ENCODE measurements around the gene ZSCAN21. TPM values are rescaled to one million over a fixed set of nuclear protein-coding genes. Genes with fewer than 3 reads are reported as not detected.

Gene ZSCAN21
- total and polyA plus RNA-seq, 11 donors = 4.4 to 12.1 (median 7.2) TPM

DNA sequence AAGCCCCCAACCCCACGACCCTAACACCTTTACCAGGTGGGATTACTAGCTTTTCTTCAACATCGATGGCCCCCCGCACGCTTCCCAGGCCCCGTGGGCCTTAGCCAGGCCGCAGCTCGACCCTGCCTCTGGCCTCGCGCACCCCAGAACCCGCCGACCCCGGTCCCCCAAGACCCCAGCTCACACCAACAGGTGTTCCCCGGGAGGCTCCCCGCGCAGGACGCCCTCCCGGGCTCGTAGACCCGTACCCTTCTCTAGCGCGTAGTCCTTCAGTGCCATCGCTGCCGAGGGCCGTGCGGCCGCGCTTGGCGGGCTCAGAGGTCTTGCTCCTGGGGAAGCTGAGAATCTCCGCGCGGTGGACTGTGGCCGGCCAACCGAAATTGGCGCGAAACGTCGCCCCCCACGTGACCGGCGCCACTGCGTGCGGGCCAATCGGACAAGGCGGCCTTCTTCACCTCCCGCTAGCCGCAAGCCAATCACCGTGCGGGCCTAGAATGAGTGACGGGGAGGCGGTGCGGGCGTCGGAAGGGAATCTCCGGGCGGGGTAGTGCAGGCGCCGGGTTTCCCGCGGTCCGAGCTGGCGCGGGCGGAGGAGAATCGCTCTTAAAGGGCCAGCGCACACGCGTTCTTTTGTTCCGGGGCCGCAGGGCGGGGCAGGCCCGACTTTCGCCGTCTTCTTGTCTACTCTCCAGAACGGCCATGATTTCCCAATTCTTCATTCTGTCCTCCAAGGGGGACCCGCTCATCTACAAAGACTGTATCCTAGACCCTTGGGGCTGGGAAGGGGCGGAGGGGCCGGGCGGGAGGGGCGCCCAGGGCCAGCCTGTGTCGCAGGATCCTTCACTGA is 51.7 kb downstream of the ZSCAN21 start, which contains the start of the genes AP4M1 and MCM7:
AP4M1 (plus strand) TSS at position 628 of the 847 bp plus-strand sequence; CDS start at position 700, 72 bp downstream.
MCM7 (minus strand) TSS at position 382 of the 847 bp plus-strand sequence; CDS start at position 279, 103 bp downstream.
- ATAC-seq = peak; percentile 94 to 96 (median 96)
- intact Hi-C loops (cut with DNase I) = loop anchor here in 5 of 10 donors (1.0 to 2.0 kb wide), 5 partner anchors 18 to 52 kb away; partner anchors contain the start of genes CNPY4 (in 3 of the 5), TAF6 (in 3 of the 5), MBLAC1 (in 2 of the 5) and ZSCAN21 (in 2 of the 5)
- peaks cover 0 to 67% (median 62%) of the 10 kb centered on the region in 9 donors for H3K36me3 ChIP-seq

DNA sequence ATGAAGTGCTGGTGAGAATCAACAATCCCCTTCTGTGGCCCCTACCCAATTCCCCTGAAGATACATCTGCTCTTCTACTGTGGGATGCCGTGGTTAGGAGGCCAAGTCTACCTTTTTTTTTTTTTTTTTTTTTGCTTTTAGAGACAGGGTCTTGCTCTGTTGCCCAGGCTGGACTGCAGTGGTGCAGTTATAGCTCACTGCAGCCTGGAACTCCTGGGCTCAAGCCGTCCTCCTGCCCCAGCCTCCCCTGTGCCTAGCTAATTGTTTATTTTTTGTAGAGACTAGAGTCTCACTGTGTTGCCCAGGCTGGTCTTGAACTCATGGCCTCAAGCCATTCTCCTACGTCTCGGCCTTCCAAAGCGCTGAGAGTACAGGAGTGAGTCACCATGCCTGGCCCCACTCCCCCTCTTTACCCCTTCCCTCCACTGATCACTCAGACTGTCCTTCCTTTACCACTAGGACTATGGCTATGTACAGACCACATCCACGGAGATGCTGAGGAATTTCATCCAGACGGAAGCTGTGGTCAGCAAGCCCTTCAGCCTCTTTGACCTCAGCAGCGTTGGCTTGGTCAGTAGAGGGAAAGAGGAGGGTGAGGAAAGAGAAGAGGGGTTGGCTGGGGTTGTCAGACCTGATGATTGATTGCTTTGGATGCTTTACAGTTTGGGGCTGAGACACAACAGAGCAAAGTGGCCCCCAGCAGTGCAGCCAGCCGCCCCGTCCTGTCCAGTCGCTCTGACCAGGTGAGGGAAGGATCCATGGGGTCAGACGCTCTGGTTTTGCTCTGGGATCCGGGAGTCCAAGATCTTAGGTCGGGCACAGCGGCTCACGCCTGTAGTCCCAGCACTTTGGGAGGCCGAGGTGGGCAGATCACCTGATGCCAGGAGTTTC is 53.6 kb downstream of the ZSCAN21 start:
- TF ChIP-seq POLR2A (IDR thresholded peaks at IDR 0.05) = no peak
- 86 to 91% (median 88%) methylated on average over 17 of the region's 17 CpGs for WGBS, 4 donors
- DNase-seq (no peak), ATAC-seq (no peak)
- intact Hi-C loops (cut with DNase I) = no loop called here
- peak overlapping the region in 1 of 12 donors; percentile 92 for H3K27ac ChIP-seq
- H3K4me1 ChIP-seq = peaks cover 0 to 28% (median 21%) of the 10 kb centered on the region in 12 donors
- H3K9me3 ChIP-seq = no peaks in the 10 kb centered on the region
- H3K36me3 ChIP-seq = peaks cover 0 to 66% (median 62%) of the 10 kb centered on the region in 9 donors
- H3K4me3 ChIP-seq = peak overlapping the region in 1 of 12 donors; percentile 74
- no peaks in the 10 kb centered on the region for H3K27me3 ChIP-seq

More for the DNA sequence above, 51.7 kb downstream of the ZSCAN21 start, which contains the start of the genes AP4M1 and MCM7:
- no peaks in the 10 kb centered on the region for H3K9me3 ChIP-seq
- peak within 1 kb of the TSS; percentile 81 to 97 (median 93) for H3K27ac ChIP-seq
- WGBS, 4 donors = 0 to 1% (median 1%) methylated on average over 25 to 80 of the region's 80 CpGs
- TF ChIP-seq, protein P1, sequence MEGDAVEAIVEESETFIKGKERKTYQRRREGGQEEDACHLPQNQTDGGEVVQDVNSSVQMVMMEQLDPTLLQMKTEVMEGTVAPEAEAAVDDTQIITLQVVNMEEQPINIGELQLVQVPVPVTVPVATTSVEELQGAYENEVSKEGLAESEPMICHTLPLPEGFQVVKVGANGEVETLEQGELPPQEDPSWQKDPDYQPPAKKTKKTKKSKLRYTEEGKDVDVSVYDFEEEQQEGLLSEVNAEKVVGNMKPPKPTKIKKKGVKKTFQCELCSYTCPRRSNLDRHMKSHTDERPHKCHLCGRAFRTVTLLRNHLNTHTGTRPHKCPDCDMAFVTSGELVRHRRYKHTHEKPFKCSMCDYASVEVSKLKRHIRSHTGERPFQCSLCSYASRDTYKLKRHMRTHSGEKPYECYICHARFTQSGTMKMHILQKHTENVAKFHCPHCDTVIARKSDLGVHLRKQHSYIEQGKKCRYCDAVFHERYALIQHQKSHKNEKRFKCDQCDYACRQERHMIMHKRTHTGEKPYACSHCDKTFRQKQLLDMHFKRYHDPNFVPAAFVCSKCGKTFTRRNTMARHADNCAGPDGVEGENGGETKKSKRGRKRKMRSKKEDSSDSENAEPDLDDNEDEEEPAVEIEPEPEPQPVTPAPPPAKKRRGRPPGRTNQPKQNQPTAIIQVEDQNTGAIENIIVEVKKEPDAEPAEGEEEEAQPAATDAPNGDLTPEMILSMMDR (IDR thresholded peaks at IDR 0.05) = no peak
- peak in 1 of 2 donors; percentile 40 for TF ChIP-seq POLR2A (IDR thresholded peaks at IDR 0.05)
- no peaks in the 10 kb centered on the region for H3K27me3 ChIP-seq
- H3K4me3 ChIP-seq = peak within 1 kb of the TSS; percentile 59 to 93 (median 76)
- peak; percentile 99 for DNase-seq
- H3K4me1 ChIP-seq = peaks cover 0 to 28% (median 21%) of the 10 kb centered on the region in 12 donors

DNA sequence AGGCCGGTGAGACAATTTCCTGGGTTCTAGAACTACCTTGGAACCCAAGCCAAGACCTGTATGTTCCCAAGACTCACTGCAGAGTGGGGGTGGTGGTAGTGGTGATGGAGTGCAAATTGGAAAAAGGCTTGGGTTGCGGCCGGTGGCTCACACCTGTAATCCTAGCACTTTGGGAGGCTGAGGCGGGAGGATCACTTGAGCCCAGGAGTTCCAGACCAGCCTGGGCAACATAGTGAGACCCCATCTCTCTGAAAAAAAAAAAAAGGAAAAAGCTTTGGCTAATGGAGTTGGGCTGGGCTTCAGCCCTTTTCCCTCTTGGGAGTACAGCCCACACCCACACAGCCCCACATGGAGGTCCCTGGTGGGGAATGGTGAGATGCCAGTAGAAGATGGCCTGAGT is 56.0 kb downstream of the ZSCAN21 start:
- intact Hi-C loops (cut with DNase I) = no loop called here
- no peak overlapping the region for H3K4me3 ChIP-seq
- no peaks in the 10 kb centered on the region for H3K27me3 ChIP-seq
- TF ChIP-seq, protein P1 (IDR thresholded peaks at IDR 0.05) = no peak
- TF ChIP-seq POLR2A (IDR thresholded peaks at IDR 0.05) = no peak
- H3K36me3 ChIP-seq = peaks cover 0 to 76% (median 70%) of the 10 kb centered on the region in 9 donors
- no peaks in the 10 kb centered on the region for H3K9me3 ChIP-seq
- peaks cover 0 to 15% (median 7%) of the 10 kb centered on the region in 12 donors for H3K4me1 ChIP-seq
- 90 to 93% (median 92%) methylated on average over 4 of the region's 4 CpGs for WGBS, 4 donors
- DNase-seq (no peak), ATAC-seq (no peak)
- no peak overlapping the region for H3K27ac ChIP-seq

DNA sequence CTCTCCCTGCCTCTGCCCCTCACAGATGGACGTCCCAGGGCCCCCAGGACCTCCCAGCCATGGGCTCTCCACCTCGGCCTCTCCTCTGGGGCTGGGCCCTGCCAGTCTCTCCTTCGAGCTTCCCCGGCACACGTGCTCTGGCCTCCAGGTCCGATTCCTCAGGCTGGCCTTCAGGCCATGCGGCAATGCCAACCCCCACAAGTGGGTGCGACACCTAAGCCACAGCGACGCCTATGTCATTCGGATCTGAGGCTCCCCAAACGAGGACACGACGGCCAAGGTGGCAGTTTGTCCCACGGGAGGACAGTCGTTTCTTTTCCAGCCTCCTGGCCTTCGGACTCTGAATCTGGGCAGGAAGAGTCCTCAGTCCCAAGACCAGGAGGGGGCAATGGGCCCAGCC is 57.1 kb downstream of the ZSCAN21 start:
- WGBS, 4 donors = 79 to 82% (median 79%) methylated on average over 17 of the region's 17 CpGs
- no peaks in the 10 kb centered on the region for H3K27me3 ChIP-seq
- intact Hi-C loops (cut with DNase I) = no loop called here
- TF ChIP-seq, protein P1 (IDR thresholded peaks at IDR 0.05) = no peak
- no peak for TF ChIP-seq POLR2A (IDR thresholded peaks at IDR 0.05)
- peaks cover 0 to 10% (median 7%) of the 10 kb centered on the region in 12 donors for H3K4me1 ChIP-seq
- no peaks in the 10 kb centered on the region for H3K9me3 ChIP-seq
- peaks cover 0 to 87% (median 80%) of the 10 kb centered on the region in 9 donors for H3K36me3 ChIP-seq
- DNase-seq = no peak
- ATAC-seq = no peak
- H3K27ac ChIP-seq = no peak overlapping the region
- no peak overlapping the region for H3K4me3 ChIP-seq

All from heart left ventricle (tissue), 16 donors.